GM18508 (cell line): ENCODE measurements around the gene CCSER1.
"Not testable (repeated sequence)": the region's sequence is repeated elsewhere in the genome, so short reads cannot be mapped to it uniquely, and the experiment has no call there.

Source experiments
- ATAC-seq: cut with Tn5 transposase; IDR thresholded peaks from one replicate; pipeline ENCODE4 v1.9.1; 2021; ENCODE audit warnings: moderate number of reproducible peaks; ENCODE audit not compliant: insufficient read depth, unreplicated experiment

Gene CCSER1

GRCh38 chr4:91217831-91218403 lies 1090.7 kb downstream of the CCSER1 start:
- not testable (repeated sequence) for ATAC-seq

DNA sequence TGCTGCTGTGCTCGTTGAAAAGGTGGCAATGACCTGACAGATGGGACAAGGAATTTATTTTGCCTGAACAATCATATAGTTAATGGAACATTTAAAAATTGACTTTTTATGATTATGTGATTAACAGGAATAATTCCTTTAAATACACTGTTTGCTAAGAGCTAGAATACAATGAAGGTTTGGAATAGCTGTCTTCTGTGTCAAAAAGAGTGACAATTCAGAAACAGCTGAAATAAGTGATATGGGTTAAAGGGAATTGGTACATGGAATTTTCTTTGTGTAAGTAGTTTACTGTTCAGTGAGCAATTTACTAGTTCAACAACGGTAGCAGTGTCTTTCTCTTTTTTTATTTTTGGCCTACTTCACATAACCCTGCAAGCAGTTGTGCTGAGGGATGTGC lies 1093.1 kb downstream of the CCSER1 start:
- ATAC-seq: no peak

GRCh38 chr4:91222014-91222413 lies 1094.8 kb downstream of the CCSER1 start:
- no peak for ATAC-seq

DNA sequence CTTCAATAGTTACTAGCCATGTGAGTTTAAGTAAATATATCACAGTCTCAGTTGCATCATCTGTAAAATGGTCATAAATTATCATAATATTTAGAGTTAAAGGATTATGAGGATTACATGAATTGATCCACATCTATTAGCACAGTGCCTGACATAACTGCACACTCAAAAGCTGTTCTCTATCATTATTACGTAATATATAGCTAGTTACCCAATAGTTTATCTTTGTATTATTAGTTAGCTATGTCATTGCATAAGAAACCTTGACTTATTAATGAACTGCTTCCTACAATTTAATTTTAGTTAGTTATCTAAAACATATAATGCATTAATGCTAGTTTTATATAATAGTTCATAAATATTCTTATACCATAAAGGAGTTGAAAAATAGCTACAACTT lies 1099.7 kb downstream of the CCSER1 start:
- ATAC-seq: no peak

DNA sequence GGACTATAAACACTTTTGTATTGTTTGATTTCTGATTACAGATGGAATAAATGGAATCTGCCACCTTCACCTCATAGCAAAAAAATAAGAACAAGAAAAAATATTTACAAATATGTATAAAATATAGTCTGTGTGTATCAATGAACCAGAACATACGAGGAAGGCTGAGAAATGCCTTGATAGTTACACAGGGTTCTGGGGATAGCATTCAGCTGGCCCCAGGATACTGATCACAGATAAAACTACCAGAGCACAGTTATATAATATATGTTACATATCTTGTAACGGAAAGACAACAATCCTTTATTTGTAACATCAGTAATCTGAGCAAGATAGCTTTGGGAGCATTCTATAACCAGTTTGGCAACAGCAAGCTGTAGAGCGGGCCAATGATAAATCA lies 1101.5 kb downstream of the CCSER1 start:
- no peak for ATAC-seq

DNA sequence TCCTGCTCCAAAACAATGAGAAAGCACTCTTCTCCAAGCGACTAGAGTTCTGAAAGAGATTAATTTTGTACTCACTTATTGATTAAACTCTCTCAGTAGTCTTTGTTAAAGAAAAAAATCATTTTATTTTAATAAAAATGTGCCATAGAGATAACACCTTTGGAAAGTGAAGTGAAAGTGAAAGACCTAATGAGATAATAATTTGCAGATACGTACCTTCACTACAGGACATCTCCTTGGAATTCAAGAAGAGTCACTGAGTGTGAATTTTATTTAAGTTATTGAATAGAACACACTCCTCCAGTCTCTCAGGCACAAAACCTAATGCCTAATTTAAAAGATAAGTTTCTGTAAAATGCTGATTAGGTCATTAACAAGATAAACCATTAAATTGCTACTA lies 1106.0 kb downstream of the CCSER1 start:
- ATAC-seq: no peak

DNA sequence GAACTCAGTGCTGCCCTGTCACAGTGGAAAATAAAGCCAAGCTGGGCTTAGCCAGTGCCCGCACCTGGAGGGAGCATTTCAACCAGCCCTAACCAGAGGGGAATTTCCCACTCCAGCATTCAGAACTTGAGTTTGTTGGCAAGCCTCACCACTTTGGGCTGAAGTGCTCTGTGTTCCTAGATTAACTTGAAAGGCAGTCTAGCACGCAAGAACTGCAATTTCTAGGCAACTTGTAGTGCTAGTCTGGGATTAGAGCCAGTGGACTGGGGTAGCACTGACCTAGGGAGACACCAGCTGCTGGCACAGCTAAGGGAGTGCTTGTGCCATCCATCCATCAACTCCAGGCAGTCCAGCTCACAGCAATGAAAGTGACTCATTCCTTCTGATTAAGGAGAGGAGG lies 1115.9 kb downstream of the CCSER1 start:
- ATAC-seq: no peak

GRCh38 chr4:91256043-91256442 lies 1128.8 kb downstream of the CCSER1 start:
- ATAC-seq: no peak

DNA sequence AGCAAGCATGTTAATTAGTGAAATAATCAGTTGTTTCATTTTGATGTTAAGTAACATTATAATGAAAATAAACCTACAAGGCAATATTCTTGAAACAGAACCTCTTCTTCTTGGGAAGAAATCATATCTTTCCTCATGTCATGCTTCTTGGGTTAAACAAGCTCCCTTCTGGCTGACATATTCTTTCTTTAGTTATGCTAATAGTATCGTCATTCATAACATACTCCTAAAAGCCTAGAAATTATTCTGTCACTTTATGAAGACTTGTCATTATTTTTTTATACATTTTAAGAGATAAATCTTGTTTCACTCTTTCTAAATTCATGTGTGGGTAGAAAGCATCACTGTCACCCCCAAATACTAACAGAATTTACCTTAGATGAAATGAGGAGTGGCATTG lies 1129.6 kb downstream of the CCSER1 start:
- no peak for ATAC-seq

GRCh38 chr4:91257721-91258120 lies 1130.5 kb downstream of the CCSER1 start:
- no peak for ATAC-seq

GRCh38 chr4:91258326-91258725 lies 1131.1 kb downstream of the CCSER1 start:
- no peak for ATAC-seq

DNA sequence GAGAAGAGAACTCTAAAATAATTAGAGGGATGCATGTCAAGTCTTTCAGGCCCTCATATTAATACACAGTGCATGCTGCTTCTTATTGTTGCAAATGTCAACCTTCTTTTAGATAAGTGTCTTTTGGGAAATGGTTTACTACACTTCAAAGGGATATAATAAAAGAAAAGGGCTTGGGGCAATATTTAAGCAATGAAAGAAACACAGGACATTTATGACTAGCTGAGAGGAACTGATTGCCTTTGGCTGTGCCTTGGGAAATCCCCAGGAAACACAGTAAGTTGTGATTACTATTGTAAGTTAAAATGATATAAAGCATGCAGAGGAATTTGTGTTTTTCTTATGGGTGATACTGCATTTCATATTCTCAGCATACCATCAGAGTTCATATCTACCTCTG lies 1140.3 kb downstream of the CCSER1 start:
- ATAC-seq: no peak

DNA sequence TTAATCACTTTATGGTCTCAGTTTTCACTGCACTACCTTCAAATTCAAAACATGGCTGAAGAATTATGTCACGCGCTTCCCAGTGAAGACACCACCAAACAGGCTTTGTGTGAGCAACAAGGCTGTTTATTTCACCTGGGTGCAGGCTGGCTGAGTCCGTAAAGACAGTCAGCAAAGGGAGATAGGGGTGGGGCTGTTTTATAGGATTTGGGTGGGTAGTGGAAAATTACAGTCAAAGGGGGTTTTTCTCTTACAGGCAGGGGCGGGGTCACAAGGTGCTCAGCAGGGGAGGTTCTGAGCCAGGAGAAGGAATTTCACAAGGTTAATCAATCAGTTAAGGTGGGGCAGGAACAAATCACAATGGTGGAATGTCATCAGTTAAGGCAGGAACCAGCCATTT lies 1141.3 kb downstream of the CCSER1 start:
- not testable (repeated sequence) for ATAC-seq

DNA sequence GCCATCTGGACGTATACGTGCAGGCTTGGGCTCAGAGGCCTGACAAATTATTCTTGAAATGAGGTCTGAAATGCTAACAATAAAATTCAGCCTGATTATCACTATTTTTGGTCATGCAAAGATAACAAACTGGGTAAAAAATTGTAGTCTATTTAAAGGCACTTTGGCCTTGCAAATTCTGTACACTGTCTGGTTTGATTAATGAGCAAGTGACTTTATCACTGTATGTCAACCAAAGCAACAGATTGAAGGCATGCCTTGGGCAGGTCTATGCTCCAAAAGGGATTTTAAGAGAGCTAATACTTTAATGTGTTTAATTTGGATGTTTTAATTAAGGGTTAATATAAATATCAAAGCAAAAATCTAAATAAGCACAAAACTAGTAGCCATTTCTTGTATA lies 1141.7 kb downstream of the CCSER1 start:
- no peak for ATAC-seq

GRCh38 chr4:91279899-91280298 lies 1152.7 kb downstream of the CCSER1 start:
- no peak for ATAC-seq

DNA sequence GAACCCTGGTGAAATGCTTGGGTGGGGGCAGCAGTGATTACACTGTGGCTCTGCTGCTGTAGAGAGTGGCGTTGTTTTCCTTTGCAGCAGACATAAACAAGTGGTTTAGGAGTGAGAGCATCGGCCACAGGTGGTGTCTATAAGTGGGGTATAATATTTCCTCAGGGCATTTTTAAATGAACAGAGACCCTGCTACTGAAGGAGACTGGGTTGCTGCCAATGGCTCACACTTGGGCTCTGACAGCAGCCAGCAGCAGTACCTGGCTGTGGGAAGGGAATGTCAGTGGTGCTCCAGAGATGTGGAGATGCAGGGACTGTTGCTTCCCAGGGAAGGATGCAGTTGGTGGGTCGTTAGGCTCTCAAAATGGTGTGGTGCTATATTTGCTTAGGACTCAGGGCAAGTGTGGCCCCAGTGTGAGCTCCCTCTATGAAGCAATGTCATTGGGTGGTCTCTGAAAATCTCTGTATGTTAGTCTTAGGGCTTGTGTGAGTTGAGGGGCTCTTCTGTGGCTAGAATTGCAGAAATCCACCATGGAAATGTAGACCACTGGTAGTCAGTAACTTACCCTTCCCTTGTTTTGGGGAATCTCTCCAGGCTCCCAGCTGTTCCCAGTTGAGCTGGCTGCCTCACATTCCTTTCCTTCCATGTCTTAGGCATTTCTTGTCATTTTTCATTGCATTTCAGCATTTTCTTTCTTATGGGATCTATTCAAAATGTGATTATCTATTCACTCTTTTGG lies 1153.5 kb downstream of the CCSER1 start:
- ATAC-seq: no peak

DNA sequence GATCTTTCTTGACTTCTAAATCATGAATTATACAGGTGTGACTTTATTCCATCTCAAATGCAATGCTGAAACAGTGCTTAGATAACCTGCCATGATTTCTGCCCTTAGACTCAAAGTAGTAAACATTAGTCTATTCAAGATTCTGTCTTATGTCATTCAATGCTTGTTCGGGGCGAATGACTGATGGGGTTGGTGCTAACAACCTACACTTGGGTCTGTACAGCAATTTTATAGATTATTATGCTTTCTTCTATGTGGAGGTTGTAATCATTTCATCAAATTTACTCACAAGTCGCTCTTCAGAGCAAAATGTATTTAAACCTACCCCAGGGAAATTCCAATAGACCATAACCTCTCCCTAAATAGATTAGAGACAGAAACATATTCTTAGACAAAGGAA lies 1155.0 kb downstream of the CCSER1 start:
- ATAC-seq: no peak

DNA sequence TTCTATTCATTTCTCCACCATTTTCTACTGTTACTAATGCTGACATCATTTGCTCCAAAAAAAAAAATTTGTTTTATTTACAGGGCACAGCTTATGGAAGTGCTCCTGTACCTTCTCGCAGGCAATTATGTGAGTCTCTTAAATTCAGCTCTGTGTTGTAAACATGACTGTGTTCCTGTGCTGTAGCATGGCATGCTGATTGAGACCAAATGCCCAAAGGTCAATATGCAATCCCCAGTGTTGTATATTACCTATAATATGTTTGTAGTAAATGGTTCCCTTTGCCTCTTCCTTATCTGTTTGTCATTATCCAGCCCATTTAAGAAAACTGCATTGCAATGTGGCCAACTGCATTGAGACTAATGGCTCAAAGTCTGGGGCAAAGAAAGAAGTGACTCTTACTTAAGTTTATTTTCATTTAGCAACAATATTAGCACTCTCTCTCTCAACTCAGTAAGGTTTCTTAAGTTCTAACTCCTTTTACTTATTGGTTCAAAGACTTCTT lies 1156.6 kb downstream of the CCSER1 start:
- no peak for ATAC-seq

- ATAC-seq: no peak
These were observed 1157.3 kb downstream of the CCSER1 start for GRCh38 chr4:91284480-91284879.

GRCh38 chr4:91285487-91285886 lies 1158.3 kb downstream of the CCSER1 start:
- no peak for ATAC-seq

DNA sequence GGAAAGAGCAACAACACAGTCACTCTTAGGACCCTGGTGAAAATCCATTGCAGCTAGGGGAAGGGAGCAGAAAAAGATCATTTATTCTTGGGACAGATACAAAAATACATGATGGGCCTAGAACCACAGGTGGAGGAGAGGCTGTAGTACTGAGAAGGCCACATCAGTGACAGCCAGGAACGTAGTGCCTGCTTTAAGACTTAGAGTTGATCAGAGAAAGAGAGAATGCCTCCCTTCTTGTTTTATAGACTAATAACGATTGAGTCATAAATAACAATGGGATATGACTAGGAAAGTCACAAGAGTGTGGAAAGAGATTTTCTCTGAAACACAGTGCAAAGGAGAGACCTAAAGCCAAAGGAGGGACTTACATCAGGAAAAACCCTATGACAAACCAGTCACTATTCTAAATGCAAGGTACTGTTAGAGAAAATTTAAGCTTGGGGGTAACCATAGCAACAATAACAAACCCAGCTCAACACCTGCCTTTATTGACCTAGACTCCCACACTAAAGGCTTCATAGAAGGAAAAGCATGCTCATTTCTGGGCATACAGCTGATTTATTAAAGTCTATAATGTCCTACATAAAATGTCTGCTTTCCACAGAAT lies 1161.6 kb downstream of the CCSER1 start:
- ATAC-seq: no peak
